Amygdala (tissue), 56 donors: Measurements from ENCODE around the gene SNX9.

ENCODE experiments used
- DNase-seq, 56 donors: peaks; one replicate each; lab custom pipeline; 2025; lab: John Stamatoyannopoulos, UW

The SNX9 gene

GRCh38 chr6:157985378-157986155, 162.5 kb downstream of the SNX9 start:
- DNase-seq = peak in 6 of 56 donors; percentile 21 to 51 (median 32)

- DNase-seq = no peak
Observed at GRCh38 chr6:157987788-157988699, 165.0 kb downstream of the SNX9 start.

GRCh38 chr6:157988700-157989063, 165.6 kb downstream of the SNX9 start:
- DNase-seq = no peak

- DNase-seq = peak in 24 of 56 donors; percentile 10 to 91 (median 44)
Observed at GRCh38 chr6:157989541-157990289, 166.7 kb downstream of the SNX9 start.

GRCh38 chr6:157990321-157991066, 167.4 kb downstream of the SNX9 start:
- DNase-seq = no peak

- DNase-seq = no peak
Observed at GRCh38 chr6:157991067-157991432, 168.0 kb downstream of the SNX9 start.

GRCh38 chr6:157993076-157993475, 170.0 kb downstream of the SNX9 start:
- no peak for DNase-seq

- peak in 28 of 56 donors; percentile 10 to 81 (median 46) for DNase-seq
Observed at GRCh38 chr6:157994125-157994795, 171.2 kb downstream of the SNX9 start.
